Hepatocyte (in vitro differentiated cells): ENCODE measurements around the gene LAG3.

ENCODE experiments used
- CTCF ChIP-seq: fragments of 200-600 bp; sonication (generic); IDR thresholded peaks from 2 replicates; pipeline ENCODE4 v1.5.1; 2016; ENCODE audit warnings: antibody characterized with exemption, mild to moderate bottlenecking; ENCODE audit not compliant: poor library complexity
- EZH2 ChIP-seq: fragments of 200-600 bp; sonication (generic); IDR thresholded peaks from 2 replicates; pipeline ENCODE4 v1.6.1; 2016; ENCODE audit warnings: antibody characterized with exemption, mild to moderate bottlenecking, borderline replicate concordance

- TF ChIP-seq CTCF = no peak
- no peak for TF ChIP-seq EZH2
Measured at GRCh38 chr12:6768990-6769389, 3.3 kb upstream of the LAG3 start.
